NK-92 (cell line): Measurements from ENCODE around the gene PAIP1.
"Not testable (repeated sequence)": the region's sequence is repeated elsewhere in the genome, so short reads cannot be mapped to it uniquely, and the experiment has no call there.

ENCODE experiments used
- DNase-seq: peaks from one replicate; lab custom pipeline; 2025; ENCODE audit not compliant: unreplicated experiment; lab: John Stamatoyannopoulos, UW

The PAIP1 gene

DNA sequence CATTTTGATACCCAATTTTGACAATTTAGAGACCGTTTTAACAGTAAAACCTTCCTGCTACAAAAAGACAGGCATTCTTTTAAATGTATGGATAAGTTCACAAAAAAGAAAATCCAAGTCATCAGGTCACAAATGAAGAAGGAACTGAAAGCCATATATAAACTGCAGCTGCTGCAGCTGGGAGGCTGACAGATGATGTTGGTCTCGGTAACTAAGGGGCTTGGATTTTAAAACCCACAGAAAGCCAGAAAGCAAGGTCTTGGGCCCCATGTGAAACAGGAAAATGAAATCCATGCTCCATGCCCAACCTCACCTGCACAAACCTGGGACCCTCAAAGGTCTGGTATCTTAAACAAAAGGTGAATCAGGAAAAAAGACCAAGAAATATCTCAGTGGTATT is 26.2 kb downstream of the PAIP1 start:
- DNase-seq, result no peak

DNA sequence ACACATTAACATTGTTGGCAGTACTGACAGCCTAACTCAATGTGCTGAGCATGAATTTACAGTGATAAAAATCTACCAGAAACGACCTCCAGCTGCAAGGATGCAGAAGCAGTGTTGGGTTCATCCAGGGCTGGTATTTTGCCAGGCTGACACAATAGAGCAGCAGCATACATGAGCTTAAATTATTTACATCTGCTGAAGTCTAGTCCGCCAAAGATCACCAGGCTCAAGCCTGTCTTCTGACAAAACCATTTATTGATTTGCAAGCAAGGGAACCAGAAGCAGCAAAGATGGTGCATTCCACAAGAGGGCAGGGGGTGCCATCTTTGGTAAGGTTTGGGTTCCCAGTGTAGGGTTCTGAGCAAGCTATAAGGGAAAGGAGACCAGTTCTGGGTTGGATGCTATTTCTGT is 33.2 kb downstream of the PAIP1 start:
- DNase-seq, result no peak

DNA sequence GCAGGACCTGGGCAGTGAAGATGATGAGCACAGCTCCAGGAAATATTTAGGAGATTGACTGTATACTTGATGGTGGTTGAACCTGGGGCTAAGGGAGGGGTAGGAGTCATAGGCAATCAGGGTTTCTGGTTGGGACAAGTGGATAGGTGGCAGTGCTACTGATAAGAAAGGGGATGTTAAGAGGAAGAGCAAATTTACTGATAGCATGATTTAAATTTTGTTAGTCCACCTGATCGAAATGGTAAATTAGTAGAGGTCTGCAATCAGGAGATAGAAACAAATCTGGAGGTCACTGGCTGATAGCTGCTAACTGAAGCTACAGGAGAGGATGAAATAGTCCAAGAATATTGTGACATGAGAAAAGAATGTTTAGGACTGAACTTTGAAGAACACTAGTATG is 36.3 kb downstream of the PAIP1 start:
- DNase-seq, result no peak

GRCh38 chr5:43515678-43516048 is 41.2 kb downstream of the PAIP1 start:
- no peak for DNase-seq

- DNase-seq, result peak; percentile 41
These were observed 41.8 kb downstream of the PAIP1 start, which contains the start of gene C5orf34 for GRCh38 chr5:43514816-43515677. TSS of gene C5orf34 (minus strand) at chr5:43515148. CDS start at chr5:43509339, 5,809 bp downstream.

GRCh38 chr5:43514471-43514815 is 42.4 kb downstream of the PAIP1 start:
- no peak for DNase-seq

GRCh38 chr5:43514025-43514424 is 42.9 kb downstream of the PAIP1 start:
- no peak for DNase-seq

- DNase-seq, result not testable (repeated sequence)
These were observed 45.8 kb downstream of the PAIP1 start for GRCh38 chr5:43511062-43511461.

DNA sequence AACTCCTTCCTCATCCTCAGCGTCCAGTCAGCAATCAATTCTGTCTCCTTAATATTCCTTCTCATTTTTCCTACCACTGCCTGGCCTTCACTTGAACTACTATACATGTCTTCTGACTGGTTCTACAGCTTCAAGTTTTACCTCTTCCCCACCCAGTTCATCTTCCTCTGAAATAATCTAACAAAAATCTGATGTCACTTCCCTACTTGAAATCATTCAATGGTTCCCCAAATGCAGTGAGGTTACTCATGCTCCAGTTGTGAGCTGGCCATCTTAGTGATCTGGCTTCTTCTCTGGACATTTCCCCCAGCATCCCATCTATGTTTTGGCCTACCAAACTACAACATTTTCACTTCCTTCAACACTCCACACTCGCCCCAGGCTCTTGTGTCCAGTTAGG is 58.3 kb downstream of the PAIP1 start:
- no peak for DNase-seq

DNA sequence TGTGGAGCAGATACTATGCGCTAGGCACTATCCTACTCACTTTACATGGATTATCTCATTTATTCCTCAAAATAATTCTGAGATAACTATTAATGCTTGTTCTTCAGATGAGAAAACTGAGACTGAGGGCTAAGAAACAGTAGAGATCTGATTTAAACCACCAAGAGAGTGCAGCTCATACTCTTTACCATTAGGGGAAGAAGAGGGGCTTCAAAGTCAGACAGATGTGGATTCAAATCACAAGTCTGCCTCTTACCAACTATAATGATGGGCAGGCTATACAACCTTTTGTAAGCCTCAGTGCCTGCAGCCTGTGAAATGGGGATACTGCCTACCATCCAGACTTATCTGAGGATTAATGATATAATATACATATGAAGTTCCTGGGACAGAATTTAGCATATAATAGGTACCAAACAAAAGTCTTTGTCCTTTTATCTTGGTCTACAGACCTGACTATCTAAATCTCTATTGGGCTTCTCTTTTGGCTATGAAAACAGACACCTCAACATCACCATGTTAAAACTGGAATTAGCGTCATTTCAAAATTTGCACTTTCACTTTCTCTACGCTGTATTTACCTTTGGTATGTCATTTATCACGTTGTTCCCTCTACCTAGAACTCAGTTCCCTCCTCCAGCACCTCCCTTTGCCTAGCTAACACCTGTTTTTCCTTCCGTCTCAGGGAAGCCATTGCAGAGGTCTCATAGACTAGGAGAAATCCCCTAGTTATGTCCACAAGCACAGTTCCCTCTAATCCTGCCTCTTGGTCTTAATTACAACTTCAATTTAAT is 59.4 kb downstream of the PAIP1 start:
- no peak for DNase-seq

- DNase-seq, result no peak
These were observed 65.6 kb downstream of the PAIP1 start for GRCh38 chr5:43491326-43491725.

DNA sequence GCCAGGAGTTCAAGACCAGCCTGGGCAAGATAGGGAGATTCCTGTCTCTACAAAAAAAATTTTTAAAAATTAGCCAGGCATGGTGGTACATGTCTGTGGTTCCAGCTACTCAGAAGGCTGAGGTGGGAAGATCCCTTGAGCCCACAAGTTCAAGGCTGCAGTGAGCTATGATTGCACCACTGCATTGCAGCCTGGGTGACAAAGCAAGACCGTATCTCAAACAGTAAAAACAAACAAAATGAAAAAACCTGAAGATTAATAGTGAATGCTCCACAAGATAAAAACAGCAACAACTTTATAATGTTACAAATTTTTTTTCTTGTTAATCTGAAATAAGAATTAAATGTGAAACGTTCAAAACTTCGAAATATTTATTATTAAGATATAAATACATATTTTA is 70.5 kb downstream of the PAIP1 start:
- no peak for DNase-seq

DNA sequence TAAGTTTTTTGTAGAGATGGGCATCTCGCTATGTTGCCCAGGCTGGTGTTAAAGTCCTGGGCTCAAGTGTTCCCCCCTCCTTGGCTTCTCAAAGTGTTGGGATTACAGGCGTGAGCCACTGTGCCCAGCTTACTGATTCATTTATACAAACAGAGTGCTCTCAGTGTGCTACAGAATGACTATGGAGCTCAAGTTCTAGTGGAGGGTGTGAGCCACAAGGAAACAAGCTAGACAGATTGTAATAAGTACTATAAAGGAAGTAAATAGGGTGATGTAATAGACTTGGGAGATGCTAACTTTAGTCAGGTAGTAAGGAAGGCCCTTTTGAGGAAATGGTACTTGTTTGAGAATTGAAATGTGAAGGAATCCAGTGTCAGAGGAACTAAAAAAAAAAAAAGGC is 71.5 kb downstream of the PAIP1 start:
- DNase-seq, result no peak

- DNase-seq, result peak; percentile 51
These were observed 72.6 kb downstream of the PAIP1 start for GRCh38 chr5:43484106-43484849.

DNA sequence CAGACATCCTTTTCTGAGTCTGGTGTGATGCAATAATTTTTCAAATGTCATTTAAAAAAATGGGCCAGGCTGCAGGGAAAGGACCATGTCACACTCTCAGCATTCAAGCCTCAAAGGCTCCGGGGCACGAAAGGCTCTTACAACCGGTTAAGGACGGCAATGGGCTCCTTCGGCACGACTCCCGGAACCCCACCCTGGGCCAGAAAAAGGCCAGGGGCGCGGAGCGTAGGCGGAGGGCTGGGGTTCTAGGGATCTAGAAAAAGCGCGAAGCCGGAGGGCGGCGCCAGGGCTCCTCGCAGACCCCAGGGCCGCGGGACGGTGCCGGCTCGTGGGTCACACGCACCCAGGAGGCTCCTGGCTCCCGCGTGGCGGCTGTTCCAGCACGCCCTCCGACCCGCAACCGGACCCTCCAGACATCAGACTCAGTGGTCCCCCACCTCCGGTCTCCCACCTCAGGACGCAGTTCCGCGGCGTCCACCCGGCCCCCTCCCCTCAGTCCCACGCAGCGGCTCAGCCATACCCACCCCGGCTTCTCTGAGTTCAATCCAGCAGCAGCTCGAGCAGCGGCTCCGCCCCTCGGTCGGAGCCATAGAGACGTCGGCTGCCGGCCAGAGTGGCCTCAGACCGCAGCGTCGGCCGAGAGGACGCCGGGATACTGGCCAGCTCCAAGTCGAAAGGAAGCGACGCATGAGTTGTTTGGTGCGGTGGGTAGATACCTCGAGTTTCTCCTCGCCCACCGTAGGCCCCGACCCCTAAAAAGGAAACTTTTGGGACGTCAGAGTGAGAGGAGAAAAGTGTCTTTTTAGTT is 73.4 kb downstream of the PAIP1 start, which contains the start of gene TMEM267:
TSS of gene TMEM267 (minus strand) at position 568 of the 808 bp plus-strand sequence. CDS start 29,896 bp downstream, outside the sequence.
- no peak for DNase-seq

DNA sequence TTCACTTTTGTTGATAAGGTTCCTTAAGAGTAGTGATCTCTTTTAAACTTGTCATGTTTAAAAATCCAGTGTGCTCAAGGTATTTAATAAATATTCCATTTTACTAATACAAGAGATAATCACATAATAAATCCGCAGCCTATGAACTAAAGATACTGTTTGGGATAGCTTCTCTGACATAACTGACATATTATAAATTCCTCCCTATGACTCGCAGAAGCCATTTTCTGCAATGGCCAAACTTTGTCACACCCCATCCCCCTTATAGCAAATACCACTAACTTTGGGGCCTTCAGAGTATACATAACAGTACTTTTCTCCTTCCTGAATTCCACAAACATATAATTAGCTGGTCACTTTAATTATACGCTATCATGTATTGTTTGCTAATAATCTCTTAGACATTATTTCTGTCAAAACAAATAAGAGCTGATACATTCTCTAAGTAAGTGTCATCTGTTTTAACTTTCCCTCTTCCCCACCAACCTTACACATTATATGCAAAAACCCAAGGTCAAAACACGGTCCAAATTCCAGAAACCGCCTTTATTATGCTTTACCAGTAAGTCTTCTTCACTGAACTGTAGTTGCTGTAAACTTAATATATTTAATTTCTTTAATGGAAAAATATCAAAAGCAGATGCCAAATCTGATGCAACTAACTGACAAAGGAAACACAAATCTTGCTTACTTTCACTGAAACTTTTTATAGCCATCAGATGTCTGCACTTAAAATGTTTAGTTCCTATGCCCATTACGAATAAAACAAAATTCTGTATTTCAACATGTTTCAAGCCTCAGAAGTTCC is 74.2 kb downstream of the PAIP1 start:
- no peak for DNase-seq
